GM18517 (cell line): ENCODE data around the gene KARS1.
A peak's percentile ranks its signal among the peaks of the same experiment; 100 is the strongest.
"Not testable (repeated sequence)": the region's sequence is repeated elsewhere in the genome, so short reads cannot be mapped to it uniquely, and the experiment has no call there.

Experiments used
- ATAC-seq: cut with Tn5 transposase; IDR thresholded peaks from one replicate; pipeline ENCODE4 v1.9.1; 2021; ENCODE audit warnings: mild to moderate bottlenecking, moderate library complexity; ENCODE audit not compliant: unreplicated experiment

KARS1 gene

GRCh38 chr16:75626806-75627205 is 20.7 kb downstream of the KARS1 start:
- ATAC-seq: no peak

DNA sequence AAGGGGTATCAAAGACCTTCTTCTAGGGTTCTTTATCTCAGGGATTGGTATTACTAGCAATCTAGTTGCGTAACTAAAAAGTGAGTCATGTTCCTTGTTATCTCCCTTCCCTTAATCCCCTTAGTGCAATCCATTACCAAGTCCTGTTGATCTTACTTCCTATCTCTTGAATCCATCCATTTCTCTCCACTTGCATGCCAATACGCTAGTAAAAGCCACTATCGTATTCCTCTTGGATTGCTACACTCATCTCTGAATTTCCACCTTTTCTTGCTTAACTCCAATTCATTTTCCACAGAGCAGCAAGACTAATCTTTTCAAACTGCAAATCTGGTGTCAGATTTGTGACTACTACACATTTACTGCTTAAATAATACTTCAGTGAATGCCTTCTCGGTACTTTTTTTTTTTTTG is 22.5 kb downstream of the KARS1 start:
- ATAC-seq: no peak

DNA sequence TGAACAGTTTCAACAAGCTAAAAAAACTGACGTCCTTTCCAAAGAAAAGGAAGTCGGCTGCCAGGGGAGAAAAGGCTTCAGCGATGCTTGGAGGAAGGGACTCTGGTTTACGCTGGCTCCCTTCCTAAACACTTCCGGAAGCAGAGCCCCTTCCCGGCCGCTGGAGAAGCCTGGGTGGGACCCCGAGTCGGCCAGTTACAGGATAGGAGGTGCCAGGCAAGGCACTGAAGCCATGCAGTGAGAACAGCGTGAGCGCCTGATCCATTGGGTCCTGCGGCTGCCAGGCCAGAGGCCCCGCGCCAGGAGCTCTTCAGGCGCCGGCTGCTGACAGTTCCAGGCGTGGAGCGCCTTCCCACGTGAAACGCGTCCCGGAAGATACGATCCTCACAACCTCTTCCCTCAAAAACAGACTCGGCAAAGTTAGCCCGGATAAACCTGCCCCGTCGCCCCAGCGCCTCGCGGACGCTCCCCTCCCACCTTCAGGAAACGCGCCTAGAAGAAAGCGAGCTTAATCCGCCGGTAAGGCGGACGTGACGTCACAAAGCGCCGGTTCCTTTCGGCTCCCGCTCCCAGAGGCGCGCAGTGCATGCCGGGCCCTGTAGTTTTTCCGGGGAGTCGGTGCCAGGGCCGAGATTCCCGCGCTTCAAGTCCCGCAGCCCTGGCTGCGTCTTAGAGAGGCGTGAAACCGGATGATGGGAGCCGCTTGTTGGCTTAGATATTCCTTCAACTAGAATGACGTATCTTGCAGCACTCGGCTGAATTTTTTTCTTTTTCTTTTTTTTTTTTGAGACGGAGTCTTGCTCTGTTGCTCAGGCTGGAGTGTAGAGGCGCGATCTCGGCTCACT is 24.5 kb downstream of the KARS1 start, which contains the start of gene ADAT1:
TSS of gene ADAT1 (minus strand) at position 521 of the 845 bp plus-strand sequence. CDS start 2,482 bp downstream, outside the sequence.
- ATAC-seq: peak; percentile 91

DNA sequence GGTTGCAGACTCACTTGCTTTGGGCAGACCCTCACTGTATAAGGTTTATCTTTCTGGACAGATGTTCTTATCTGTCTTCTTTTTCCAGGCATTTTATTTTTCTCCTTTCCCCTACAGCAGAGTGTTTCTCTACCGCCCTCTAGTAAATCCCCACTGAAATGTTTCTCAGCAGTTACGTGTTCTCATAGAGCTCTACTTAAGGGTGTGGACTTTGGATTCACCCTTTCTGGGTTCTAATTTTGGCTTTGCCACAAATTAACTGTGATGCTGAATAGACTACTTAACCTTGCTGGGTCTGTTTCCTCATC is 26.3 kb downstream of the KARS1 start:
- ATAC-seq: no peak

GRCh38 chr16:75620326-75621169 is 26.9 kb downstream of the KARS1 start:
- no peak for ATAC-seq

DNA sequence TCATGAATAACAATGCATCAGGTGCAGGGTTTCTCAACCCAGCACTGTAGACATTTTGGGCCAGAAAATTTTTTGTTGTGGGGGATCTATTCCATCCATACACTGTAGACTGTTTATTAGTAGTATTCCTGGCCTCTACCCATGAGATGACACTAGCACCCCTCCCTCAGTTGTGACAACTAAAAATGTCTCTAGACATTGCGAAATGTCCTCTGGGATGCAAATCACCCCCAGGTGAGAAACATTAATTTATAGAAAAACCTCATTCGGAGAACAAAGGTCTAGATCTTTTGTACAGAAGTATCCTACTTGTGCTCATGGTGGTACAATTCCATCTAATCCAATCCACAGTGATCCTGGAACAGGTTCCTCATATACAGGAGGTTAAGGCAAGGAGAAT is 28.7 kb downstream of the KARS1 start:
- ATAC-seq: no peak

DNA sequence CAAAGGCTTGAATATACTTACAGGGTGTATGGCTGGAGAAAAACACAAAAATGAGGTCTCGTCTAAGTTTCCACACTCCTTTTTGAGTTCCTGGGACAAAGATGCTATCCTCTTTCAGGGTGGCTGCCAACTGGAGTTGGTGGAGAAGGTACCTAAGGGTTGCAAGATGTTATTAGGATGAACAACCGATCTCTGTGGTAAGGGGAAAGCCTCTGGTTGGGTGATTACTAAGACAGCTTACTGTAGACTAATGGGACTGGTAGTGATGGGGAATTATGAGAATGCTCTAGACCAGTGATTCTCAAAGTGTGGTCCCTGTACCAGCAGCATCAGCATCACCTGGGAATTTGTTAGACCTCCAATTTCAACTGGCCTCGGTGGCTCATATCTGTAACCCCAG is 30.3 kb downstream of the KARS1 start:
- ATAC-seq: no peak

- ATAC-seq: no peak
Observed at GRCh38 chr16:75616521-75617010, 30.9 kb downstream of the KARS1 start.

GRCh38 chr16:75615619-75616018 is 31.8 kb downstream of the KARS1 start:
- no peak for ATAC-seq

- ATAC-seq: no peak
Observed at GRCh38 chr16:75614066-75614897, 33.2 kb downstream of the KARS1 start.

DNA sequence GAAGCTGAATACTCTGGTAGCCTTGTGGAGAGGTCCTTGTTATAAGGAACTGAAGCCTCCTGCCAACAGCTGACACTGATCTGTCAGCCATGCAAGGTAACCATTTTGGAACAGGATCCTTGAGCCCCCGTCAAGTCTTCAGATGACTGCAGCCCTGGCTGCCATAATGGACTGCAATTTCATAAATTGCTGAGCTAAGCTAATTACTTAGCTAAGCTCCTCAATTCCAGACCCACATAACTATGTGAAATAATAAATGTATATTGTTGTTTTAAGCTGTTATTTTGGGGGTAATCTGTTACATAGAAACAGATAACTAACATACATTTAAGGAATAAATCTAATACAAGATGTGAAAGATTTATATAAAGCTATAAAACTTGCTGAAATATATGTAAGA is 41.0 kb downstream of the KARS1 start:
- ATAC-seq: no peak

GRCh38 chr16:75603241-75603640 is 44.2 kb downstream of the KARS1 start:
- no peak for ATAC-seq

DNA sequence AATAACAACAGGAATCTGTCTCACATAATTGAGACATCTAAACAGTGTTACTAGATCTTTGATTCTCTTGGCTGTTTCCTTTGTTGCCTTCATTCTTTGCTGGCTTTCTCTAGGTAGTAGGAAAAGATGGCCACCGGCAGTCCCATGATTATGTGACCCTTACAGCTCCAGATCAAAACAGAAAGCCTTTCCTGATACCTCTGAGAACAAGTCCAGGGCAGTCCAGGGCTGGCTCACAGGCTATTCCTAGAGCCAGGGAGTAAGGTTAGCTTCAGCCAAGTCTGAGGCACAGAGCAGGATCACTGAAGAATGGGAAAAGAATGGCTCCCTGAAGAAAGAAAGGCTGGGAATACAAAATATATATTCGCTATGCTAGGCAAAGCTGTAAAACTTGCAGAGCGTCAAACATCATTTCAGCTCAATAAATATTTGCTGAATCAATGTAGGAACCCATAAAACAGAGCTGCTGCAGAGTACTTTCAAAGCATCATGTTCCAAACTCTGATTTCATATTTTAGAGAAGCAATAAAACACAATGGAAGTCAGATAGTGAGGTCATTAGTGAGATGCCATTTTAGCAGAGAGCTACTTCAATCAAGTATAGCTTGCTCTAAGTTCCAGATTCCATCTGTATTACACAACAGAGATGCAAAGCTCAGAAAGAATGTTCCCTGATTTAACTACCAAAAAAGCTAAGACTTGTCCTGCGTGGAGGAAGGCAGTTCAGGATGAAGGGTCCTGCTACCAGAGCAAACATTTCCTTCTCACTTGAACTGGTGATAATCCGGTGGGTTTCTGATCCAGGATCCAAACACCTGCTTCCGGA is 47.8 kb downstream of the KARS1 start:
- ATAC-seq: no peak

GRCh38 chr16:75593825-75594820 is 53.3 kb downstream of the KARS1 start:
- ATAC-seq: no peak

GRCh38 chr16:75593308-75593707 is 54.2 kb downstream of the KARS1 start:
- ATAC-seq: no peak

DNA sequence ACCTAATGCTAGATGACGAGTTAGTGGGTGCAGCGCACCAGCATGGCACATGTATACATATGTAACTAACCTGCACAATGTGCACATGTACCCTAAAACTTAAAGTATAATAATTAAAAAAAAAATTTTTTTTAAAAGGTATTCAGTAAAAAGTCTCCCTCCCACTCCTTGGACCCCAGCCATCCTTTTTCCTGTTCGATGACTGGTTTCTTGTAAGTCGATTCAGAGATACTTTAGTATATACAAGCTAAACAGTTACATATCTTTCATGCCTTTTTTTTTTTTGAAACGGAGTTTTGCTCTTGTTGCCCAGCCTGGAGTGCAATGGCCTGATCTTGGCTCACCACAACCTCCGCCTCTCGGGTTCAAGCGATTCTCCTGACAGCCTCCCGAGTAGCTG is 55.5 kb downstream of the KARS1 start:
- not testable (repeated sequence) for ATAC-seq

GRCh38 chr16:75590920-75591843 is 56.3 kb downstream of the KARS1 start:
- no peak for ATAC-seq

- no peak for ATAC-seq
Observed at GRCh38 chr16:75589306-75589705, 58.2 kb downstream of the KARS1 start.
